ENCODE data around the gene NAT8.

- no peak for TF ChIP-seq GATA3 (IDR thresholded peaks at IDR 0.05; ENCODE audit: low read depth, low read length)
- no peak for TF ChIP-seq GATA2 (IDR thresholded peaks at IDR 0.05; ENCODE audit: low read depth, low read length)
Observed at GRCh38 chr2:73601780-73602179, 40.4 kb downstream of the NAT8 start.
